ENCODE measurements around the gene DLGAP5.

DLGAP5 gene

DNA sequence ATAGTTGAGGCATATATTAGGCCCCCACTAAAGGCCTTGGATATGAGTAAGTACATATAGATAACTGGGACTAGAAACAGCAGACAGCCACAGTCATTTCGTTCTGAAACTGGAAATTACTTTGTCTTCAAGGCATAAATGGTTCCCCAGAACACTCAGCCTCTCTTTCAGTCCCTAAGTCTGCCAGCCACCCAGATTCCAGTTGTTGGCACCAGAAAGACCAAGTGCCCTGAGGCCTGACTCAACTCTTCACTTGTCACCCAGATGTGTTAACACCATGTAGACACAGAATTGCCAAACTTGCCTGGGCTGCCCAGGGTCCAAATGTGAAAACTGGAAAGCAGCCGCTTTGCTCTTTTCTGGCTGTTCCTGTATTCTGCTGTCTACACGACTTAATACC, 65.4 kb downstream of the DLGAP5 start:
- no peak overlapping the region for H3K27ac Mint-ChIP-seq
- no peak overlapping the region for H3K4me3 Mint-ChIP-seq
- no peaks in the 10 kb centered on the region for H3K36me3 Mint-ChIP-seq
- H3K9me3 Mint-ChIP-seq = no peaks in the 10 kb centered on the region
- peaks cover 14% of the 10 kb centered on the region for H3K4me1 Mint-ChIP-seq
- peaks cover 21% of the 10 kb centered on the region for H3K27me3 Mint-ChIP-seq

DNA sequence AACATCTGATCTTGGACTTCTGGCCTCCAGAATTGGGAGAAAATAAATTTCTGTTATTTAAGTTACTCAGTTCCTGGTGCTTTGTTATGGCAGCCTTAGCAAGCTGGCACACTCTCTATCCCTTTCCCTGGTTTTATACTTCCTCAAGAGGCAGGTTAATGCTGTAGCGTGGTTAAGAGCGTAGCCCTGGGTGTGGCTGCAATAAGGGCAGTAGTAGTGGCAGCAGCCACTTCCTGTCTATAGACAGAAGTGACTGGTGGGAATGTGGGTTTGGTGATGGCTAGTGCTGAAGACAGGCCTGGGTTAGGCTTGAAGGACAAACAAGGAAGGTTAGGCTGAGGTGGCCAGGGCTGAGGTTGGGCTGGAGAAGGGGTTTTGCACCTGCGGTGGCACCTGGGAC, 66.0 kb downstream of the DLGAP5 start:
- Mint-ChIP-seq H3K27ac (no peak overlapping the region), H3K4me3 (no peak overlapping the region)

DNA sequence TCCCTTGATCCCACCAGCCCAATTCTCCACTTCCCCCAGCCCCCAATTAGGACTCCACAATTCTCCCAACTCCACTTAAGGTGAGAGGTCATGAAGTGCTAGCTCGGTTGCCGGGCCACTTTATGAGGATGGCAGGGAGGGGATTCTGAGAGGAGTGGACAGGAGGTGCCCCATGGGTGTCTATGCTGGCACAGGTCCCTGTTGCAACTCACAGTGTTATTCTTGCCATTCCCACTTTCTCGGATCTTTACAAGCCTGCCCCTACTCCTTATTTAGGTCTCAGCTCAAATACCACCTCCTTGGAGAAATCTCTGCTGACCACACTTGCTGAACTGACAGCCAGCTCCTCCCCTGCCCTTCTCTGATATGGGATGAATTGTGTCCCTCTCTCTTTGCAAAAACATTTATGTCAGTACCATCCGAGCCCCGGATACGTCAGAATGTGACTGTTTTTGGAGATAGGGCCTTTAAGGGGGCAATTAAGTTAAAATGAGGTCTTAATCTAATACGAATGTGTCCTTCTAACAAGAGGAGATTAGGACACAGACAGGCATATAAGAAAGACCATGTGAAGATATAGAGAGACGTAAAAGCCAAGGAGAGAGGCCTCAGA, 66.5 kb downstream of the DLGAP5 start:
- no peak overlapping the region for H3K27ac Mint-ChIP-seq
- H3K9me3 Mint-ChIP-seq = no peaks in the 10 kb centered on the region
- H3K27me3 Mint-ChIP-seq = peaks cover 15% of the 10 kb centered on the region
- peaks cover 11% of the 10 kb centered on the region for H3K4me1 Mint-ChIP-seq
- no peak overlapping the region for H3K4me3 Mint-ChIP-seq
- H3K36me3 Mint-ChIP-seq = no peaks in the 10 kb centered on the region

More for the DNA sequence above, 66.0 kb downstream of the DLGAP5 start:
- no peaks in the 10 kb centered on the region for H3K36me3 Mint-ChIP-seq
- peaks cover 14% of the 10 kb centered on the region for H3K4me1 Mint-ChIP-seq
- no peaks in the 10 kb centered on the region for H3K9me3 Mint-ChIP-seq
- H3K27me3 Mint-ChIP-seq = peaks cover 18% of the 10 kb centered on the region

DNA sequence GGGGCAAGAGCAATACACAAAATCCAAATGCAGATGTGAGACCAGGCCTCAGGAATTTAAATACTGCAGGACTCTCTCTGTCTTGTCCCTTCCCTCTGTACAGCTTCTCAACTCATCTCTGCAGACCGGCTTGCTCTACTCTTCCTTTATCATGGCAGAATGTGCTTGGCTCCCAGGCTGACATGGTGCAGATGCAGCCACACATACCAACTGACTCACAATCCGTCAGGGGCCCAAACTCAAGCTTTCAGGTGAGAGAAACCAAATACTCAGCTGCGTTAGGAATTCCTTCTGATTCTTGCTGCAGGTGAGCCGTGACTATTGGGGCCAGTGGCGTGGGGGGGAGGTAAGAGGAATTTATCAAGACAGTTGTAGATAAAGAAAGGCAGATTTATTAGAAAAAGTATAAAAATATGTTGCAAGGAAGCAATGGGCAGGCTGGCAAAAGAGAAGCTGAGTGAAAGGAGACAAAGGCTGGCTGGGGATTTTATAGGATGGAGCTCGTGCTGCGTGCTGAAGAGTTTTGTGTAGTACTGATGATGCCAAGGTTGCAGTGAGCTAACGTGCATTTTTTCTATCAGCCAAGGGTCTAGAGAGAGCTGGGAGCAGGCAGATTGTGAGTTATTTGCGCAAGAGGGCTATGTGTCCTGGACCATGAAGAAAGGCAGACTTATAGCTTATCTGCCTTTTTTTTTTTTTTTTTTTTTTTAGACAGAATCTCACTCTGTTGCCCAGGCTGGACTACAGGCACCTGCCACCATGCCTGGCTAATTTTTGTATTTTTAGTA, 67.3 kb downstream of the DLGAP5 start:
- Mint-ChIP-seq H3K4me3 (no peak overlapping the region), H3K27ac (no peak overlapping the region), H3K27me3 (peaks cover 15% of the 10 kb centered on the region), H3K4me1 (peaks cover 10% of the 10 kb centered on the region), H3K9me3 (no peaks in the 10 kb centered on the region), H3K36me3 (no peaks in the 10 kb centered on the region)

DNA sequence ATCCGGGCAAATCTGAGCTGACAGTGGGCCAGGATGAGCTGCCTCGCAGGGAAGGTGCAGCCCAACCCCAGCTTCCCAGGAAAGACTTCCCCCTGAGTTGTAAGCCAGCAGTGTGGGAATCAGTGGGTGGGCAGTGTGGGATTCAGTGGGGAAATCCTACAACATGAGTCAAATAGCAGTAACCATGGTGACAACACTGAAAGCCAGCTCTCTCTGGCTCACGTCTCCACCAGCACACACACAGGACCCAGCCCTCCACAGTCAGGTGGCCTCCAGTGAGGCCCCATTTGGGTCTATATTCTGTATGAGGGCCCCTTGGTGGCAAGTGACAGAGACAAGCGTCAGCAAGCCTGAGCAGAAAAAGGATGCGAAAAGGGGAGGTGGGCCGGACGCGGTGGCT, 68.3 kb downstream of the DLGAP5 start:
- H3K27ac Mint-ChIP-seq = no peak overlapping the region
- no peaks in the 10 kb centered on the region for H3K36me3 Mint-ChIP-seq
- H3K9me3 Mint-ChIP-seq = no peaks in the 10 kb centered on the region
- no peak overlapping the region for H3K4me3 Mint-ChIP-seq
- peaks cover 7% of the 10 kb centered on the region for H3K4me1 Mint-ChIP-seq
- H3K27me3 Mint-ChIP-seq = peaks cover 9% of the 10 kb centered on the region

DNA sequence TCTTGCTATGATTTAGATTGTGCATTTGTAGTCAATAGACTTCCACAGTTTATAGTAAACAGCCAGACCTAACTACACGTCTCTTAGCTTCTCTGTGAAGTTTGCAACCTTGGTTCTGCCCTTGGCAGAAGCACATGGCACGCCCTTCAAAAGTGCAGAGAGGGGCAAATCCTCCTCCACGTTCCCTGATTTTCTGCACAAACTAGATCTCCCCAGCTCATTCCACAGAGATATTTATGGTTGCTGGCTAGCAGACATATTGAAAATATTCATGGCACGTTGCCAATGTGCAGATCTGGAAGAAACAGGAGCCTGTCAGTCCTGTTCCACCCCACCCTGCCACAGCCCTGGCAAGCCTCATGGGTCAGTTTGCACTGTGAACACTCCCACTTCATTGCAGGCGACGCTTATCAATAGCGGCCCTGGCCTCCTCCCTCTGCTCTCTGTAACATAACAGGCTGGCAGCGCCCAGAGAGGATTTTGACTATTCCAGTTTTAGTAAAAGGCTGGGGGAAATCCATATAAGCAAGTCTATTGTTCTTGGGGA, 68.9 kb downstream of the DLGAP5 start:
- H3K9me3 Mint-ChIP-seq = no peaks in the 10 kb centered on the region
- peaks cover 8% of the 10 kb centered on the region for H3K27me3 Mint-ChIP-seq
- peaks cover 7% of the 10 kb centered on the region for H3K4me1 Mint-ChIP-seq
- no peak overlapping the region for H3K4me3 Mint-ChIP-seq
- no peak overlapping the region for H3K27ac Mint-ChIP-seq
- H3K36me3 Mint-ChIP-seq = no peaks in the 10 kb centered on the region

DNA sequence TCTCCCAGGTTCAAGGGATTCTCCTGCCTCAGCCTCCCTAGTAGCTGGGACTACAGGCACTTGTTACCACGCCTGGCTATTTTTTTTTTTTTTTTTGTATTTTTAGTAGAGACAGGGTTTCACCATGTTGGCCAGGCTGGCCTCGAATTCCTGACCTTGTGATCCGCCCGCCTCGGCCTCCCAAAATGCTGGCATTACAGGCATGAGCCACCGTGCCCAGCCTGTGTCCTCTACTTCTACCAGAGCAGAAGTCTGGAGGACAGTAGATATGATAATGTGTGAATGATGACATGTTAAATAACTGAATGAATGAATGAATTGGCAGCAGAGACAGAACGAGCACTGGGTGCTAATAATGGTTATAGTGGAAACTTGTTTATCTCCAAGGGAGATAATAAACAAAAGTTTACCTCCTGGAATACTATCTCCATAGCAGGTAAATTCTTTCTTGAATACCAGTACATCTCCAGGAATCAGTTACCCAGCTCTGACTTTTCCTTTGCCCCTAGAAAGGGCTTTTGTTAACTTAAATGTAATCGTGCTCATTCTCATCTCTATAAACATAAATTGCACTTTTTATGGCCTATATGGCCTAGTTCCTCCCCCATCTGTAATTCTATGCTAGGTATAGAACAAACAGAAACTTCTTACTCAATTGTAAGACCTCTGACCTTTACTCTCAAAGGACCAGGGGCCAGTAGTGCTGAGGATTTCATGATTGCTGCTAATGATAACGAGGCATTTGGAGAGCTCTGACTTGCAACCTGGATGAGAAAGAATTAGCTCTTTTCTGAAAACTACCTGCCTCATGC, 69.6 kb downstream of the DLGAP5 start:
- Mint-ChIP-seq H3K36me3 (no peaks in the 10 kb centered on the region), H3K4me3 (no peak overlapping the region), H3K4me1 (peaks cover 7% of the 10 kb centered on the region), H3K27ac (no peak overlapping the region), H3K27me3 (peaks cover 3% of the 10 kb centered on the region), H3K9me3 (no peaks in the 10 kb centered on the region)

DNA sequence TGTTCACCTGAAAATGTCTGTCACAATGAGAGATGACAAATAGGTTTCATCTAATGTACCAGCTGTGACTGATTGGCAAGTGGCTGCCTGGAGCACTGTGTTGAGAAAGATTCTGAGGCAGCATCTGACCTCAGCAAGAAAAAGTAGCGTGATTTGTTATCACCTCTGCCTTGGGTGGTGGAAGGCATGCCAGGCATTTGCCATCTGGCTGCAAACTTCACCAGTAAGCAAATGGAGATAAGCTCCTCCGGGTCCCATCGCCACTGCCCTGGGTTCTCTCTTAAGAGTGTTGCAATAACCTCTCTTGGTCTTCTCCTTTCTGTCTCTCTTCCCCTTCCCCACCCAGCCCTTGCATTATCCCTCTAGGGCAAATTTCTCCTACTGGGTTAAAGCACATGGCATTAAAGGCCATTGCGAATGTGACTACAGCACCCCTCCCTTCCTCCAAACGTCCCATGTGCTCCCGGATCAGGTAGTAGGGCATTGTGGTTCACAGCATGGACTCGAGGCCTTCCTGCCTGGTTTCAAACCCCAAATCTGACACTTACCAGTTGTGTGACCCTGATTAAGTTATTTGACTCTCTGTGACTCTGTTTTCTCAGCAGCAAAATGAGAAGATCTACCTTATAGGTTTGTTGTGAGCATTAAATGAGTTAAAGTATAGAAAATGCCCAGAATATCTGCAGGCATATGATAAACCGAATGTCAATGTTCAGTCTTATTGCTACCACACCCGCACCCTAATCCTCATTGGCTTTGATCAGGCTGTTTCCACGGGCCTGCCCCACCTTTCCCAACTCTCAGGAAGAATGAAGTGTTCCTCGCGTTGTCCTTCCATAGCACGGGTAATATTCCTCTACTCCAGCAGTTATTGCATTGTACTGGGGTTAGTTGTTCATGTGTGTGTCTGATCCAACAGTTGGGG, 70.6 kb downstream of the DLGAP5 start:
- Mint-ChIP-seq H3K9me3 (no peaks in the 10 kb centered on the region), H3K27me3 (peaks cover 3% of the 10 kb centered on the region), H3K27ac (no peak overlapping the region), H3K4me3 (no peak overlapping the region), H3K36me3 (no peaks in the 10 kb centered on the region), H3K4me1 (peaks cover 7% of the 10 kb centered on the region)

DNA sequence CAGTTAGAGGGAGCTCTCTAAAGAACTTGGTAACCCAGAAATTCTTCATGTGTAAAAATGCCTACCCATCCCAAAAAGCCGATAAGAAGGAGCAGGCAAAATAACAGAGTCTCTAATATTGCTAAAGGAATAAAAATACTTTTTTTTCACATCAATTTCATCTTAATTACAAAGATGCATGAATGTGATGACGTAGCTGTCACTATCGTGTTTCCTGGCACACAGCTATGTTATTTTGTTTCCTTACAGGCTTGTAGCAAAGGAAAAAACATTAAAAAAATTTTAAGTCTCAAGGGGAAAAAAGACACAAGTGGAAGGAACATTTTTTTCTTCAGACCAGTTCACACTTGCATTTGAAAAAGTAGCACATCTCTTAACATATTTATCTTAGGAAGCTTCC, 72.6 kb downstream of the DLGAP5 start:
- Mint-ChIP-seq H3K4me3 (no peak overlapping the region), H3K4me1 (no peaks in the 10 kb centered on the region), H3K9me3 (no peaks in the 10 kb centered on the region), H3K27ac (no peak overlapping the region), H3K36me3 (no peaks in the 10 kb centered on the region), H3K27me3 (peaks cover 3% of the 10 kb centered on the region)

DNA sequence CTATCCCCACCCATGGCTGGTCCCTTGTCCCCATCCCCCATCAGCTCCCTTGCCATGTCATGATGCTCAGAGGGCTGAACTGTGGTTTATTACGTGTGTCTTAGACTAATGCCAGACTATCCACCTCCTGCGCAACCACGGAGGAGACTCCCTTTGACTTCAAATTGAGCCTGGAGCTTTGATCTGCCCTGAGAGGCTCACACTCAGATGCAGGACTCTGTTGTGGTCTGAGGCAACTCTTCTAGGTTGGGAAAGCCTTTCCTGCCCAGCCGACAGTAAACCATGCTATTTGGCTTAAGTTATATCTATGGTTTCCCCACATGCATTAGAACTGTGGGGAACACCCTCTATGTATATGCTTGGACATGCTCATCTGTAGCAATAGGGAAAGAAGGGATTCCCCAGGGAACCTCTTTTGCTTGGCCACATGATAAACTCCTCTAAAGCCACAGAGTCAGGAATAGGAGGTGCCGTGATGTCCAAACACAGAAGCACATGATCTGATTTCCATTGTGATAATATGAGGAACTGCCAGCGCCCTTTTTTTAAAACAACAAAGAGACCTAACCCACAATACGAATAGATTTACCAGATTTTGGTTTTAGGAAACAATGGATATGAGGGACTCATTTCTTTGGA, 73.5 kb downstream of the DLGAP5 start:
- H3K36me3 Mint-ChIP-seq = no peaks in the 10 kb centered on the region
- H3K9me3 Mint-ChIP-seq = no peaks in the 10 kb centered on the region
- no peaks in the 10 kb centered on the region for H3K4me1 Mint-ChIP-seq
- H3K27ac Mint-ChIP-seq = no peak overlapping the region
- no peak overlapping the region for H3K4me3 Mint-ChIP-seq
- peaks cover 3% of the 10 kb centered on the region for H3K27me3 Mint-ChIP-seq

DNA sequence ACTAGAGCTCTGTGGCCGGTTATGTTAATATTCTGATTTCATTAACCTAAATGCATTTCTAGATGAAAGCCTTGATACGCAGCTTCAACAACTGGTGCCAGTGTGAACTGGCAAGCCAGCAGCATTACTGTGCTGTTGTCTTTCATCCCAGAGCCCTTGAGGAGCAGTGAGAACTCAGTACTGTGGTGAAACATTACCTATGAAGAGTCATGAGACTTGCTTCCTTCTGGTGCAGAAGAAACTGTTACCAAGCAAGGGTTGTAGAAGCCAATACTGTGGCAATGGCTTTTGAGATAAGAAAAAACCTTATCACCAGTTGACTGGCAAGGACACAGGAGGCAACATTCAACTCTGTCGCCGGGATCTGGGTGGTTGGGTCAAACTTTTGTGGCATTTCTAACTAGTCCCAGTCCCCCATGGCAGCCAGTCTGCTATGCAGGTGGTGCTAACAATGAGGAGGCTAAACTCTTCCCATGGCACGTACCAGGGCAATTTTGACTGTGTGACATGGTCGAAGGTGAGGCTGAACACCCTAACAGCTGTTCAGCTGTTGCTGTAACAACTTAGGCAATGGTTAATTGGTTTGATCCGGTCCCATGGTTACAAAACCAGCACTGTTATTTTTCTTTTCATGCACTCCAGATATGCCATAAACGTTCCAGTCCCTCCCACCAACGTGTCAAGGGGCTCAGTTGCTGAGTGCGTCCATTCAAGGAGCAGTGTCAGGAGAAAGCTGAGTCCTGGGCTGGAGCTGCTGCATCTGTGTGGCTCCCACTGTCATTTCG, 74.9 kb downstream of the DLGAP5 start:
- Mint-ChIP-seq H3K27me3 (peaks cover 1% of the 10 kb centered on the region), H3K27ac (no peak overlapping the region), H3K36me3 (no peaks in the 10 kb centered on the region), H3K4me1 (no peaks in the 10 kb centered on the region), H3K9me3 (no peaks in the 10 kb centered on the region), H3K4me3 (no peak overlapping the region)

DNA sequence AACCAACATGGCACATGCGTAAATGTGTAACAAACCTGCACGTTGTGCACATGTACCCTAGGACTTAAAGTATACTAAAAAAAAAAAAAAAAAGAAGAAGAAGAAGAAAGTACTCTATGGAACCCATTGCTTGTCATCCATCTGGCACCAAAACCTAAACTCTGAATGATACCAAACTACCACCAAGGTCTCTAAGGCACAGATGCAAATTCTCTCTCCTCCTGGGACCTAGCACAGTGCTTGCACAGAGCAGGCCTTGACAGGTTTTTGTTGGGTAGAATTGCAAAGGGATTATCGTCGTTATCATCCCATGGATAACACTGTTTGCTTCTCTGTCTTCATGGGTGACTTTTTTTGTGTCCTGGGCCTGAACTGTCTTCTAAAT, 75.5 kb downstream of the DLGAP5 start:
- no peaks in the 10 kb centered on the region for H3K4me1 Mint-ChIP-seq
- no peak overlapping the region for H3K4me3 Mint-ChIP-seq
- no peaks in the 10 kb centered on the region for H3K27me3 Mint-ChIP-seq
- no peaks in the 10 kb centered on the region for H3K36me3 Mint-ChIP-seq
- no peak overlapping the region for H3K27ac Mint-ChIP-seq
- H3K9me3 Mint-ChIP-seq = no peaks in the 10 kb centered on the region

DNA sequence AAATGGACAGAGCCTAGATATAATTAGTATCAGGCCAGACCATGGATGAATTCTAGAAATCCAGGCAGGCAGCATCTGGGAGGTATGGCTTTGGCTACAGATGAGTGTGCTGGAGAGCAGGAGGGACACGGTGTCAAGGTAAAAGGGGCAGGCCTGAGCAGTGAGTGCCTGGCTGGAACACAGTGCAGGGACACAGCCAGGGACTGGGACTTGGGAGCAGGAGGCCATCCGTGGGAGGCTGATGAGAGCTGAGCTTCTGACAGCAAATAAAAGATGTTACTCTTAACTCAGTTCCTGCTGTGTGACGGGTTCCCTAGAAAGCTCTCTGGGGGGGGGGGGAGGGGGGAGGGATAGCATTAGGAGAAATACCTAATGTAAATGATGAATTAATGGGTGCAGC, 75.9 kb downstream of the DLGAP5 start:
- H3K9me3 Mint-ChIP-seq = no peaks in the 10 kb centered on the region
- H3K4me3 Mint-ChIP-seq = no peak overlapping the region
- H3K4me1 Mint-ChIP-seq = no peaks in the 10 kb centered on the region
- H3K36me3 Mint-ChIP-seq = no peaks in the 10 kb centered on the region
- H3K27ac Mint-ChIP-seq = no peak overlapping the region
- no peaks in the 10 kb centered on the region for H3K27me3 Mint-ChIP-seq

DNA sequence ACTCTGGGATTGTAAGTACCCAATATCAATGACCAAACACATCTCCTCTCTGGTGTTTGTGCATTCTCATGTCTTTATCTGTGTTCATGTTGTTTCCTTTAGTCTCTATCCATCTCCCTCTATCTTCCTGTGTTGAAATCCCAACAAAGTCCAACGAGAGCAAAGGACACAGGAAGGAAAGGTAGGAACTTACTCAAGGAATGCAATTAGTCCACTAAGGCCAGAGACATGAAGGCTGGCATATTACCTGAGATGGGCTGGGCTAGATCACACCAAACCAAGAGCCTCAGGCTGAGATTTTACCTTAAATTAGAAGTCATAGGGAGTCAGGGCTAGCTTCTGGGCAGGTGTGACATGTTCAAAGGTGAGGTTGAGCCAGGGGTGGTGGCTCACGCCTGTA, 76.7 kb downstream of the DLGAP5 start:
- H3K4me1 Mint-ChIP-seq = no peaks in the 10 kb centered on the region
- no peak overlapping the region for H3K27ac Mint-ChIP-seq
- H3K27me3 Mint-ChIP-seq = no peaks in the 10 kb centered on the region
- H3K4me3 Mint-ChIP-seq = no peak overlapping the region
- no peaks in the 10 kb centered on the region for H3K9me3 Mint-ChIP-seq
- H3K36me3 Mint-ChIP-seq = no peaks in the 10 kb centered on the region
